ENCODE data around the gene TSC2. TPM values are rescaled to one million over a fixed set of nuclear protein-coding genes. Genes with fewer than 3 reads are reported as not detected.
"Not testable (repeated sequence)": the region's sequence is repeated elsewhere in the genome, so short reads cannot be mapped to it uniquely, and the experiment has no call there.

The TSC2 gene
- total RNA-seq, 2 donors from 2014 or later: 75.3 to 143 TPM

DNA sequence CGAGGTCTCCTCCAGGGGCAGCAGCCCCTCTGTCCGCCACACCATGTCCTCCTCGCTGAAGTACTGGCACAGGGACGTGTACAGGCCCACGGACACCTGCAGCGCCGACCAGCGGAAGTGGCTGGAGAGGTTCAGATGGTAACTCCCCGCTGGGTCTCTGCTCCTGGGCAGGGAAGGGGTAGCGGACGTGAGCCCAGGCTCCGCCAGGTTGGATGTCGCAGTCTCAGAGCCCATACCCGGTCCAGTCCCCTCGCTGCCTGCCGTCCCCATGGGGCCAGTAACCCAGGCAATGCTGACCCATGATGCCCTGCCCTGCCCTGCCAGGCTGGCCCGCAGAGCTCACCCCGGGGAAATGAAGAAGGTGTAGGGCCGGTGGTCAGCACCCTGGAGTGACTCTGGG lies 54.7 kb downstream of the TSC2 start:
- Histone ChIP-seq H3K9me3 (no peaks in the 10 kb centered on the region), H3K4me1 (no peaks in the 10 kb centered on the region), H3K27me3 (no peaks in the 10 kb centered on the region), H3K36me3 (no peaks in the 10 kb centered on the region), H3K4me3 (no peak overlapping the region), H3K9ac (ENCODE audit: low read depth in 2 of 2, low read length in 2 of 2) (no peak overlapping the region), H3K27ac (no peak overlapping the region)
- TF ChIP-seq, protein P1, sequence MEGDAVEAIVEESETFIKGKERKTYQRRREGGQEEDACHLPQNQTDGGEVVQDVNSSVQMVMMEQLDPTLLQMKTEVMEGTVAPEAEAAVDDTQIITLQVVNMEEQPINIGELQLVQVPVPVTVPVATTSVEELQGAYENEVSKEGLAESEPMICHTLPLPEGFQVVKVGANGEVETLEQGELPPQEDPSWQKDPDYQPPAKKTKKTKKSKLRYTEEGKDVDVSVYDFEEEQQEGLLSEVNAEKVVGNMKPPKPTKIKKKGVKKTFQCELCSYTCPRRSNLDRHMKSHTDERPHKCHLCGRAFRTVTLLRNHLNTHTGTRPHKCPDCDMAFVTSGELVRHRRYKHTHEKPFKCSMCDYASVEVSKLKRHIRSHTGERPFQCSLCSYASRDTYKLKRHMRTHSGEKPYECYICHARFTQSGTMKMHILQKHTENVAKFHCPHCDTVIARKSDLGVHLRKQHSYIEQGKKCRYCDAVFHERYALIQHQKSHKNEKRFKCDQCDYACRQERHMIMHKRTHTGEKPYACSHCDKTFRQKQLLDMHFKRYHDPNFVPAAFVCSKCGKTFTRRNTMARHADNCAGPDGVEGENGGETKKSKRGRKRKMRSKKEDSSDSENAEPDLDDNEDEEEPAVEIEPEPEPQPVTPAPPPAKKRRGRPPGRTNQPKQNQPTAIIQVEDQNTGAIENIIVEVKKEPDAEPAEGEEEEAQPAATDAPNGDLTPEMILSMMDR (IDR thresholded peaks at IDR 0.05): no peak
- intact Hi-C loops (cut with DNase I): no loop called here
- no peak for DNase-seq

DNA sequence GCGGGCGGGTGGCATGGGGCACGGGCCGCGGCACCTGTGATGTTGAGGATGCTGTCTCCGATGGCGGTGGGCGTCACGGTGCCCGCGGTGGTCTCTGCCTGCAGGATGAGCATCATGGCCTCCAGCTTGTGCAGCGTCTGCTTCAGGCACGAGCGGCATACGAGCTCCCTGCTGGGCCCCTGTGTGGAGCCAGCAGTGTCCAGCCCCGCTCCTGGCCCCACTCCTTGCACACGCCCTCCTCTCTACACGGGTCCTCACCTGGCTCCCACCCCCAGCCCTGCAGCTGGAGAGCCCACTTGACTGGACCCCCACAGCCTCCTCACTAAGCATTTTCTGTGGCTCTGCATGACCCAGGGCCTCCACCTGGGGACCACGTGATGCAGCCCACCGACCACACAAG lies 56.7 kb downstream of the TSC2 start:
- intact Hi-C loops (cut with DNase I); H3K9ac ChIP-seq (ENCODE audit: low read depth in 2 of 2, low read length in 2 of 2); DNase-seq; H3K4me3 ChIP-seq; H3K27me3 ChIP-seq; H3K27ac ChIP-seq; H3K4me1 ChIP-seq; H3K36me3 ChIP-seq; H3K9me3 ChIP-seq: not testable (repeated sequence)

DNA sequence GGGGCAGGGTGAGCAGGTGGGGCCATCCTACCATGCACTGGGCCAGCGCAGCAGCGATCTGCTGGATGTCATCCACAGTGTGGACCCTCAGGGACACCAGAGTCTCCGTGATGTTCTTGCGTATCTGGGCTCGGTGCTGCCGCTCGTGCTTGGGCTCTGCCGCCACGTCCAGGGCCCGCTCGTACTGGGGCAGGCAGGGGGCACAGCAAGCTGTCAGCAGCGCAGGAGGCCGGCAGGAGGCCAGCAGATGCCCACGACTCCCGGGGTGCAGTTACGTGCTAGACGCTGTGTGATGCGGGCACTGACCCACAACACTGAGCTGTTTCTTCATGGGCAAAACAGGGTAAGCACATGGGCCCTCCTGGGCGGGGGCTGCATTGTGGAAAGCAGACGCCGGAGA lies 57.5 kb downstream of the TSC2 start:
- H3K9ac ChIP-seq (ENCODE audit: low read depth in 2 of 2, low read length in 2 of 2); intact Hi-C loops (cut with DNase I); H3K9me3 ChIP-seq; DNase-seq; H3K27me3 ChIP-seq; H3K4me1 ChIP-seq; H3K27ac ChIP-seq; H3K36me3 ChIP-seq; H3K4me3 ChIP-seq: not testable (repeated sequence)

DNA sequence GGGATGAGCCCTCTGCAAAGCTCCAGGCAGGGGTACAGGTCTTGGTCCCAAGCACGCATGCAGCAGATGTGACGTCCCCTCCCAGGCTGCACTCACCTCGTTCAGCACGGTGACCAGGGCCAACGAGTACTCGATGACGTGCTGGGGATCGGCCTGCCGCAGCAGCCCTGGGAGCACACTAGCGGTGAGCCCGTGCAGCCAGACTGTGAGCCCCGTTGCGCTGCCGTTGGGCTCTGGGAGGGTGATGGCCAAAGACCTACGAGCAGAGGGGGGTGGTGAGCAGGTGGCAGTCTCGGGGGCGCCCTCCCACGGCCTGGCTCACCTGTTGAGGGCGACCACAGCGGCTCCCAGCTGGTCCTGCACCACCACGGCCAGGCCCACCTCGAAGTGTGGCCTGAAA lies 58.0 kb downstream of the TSC2 start:
- intact Hi-C loops (cut with DNase I); DNase-seq; H3K9me3 ChIP-seq; H3K27me3 ChIP-seq; H3K9ac ChIP-seq (ENCODE audit: low read depth in 2 of 2, low read length in 2 of 2); H3K4me3 ChIP-seq; H3K4me1 ChIP-seq; H3K27ac ChIP-seq; H3K36me3 ChIP-seq: not testable (repeated sequence)

DNA sequence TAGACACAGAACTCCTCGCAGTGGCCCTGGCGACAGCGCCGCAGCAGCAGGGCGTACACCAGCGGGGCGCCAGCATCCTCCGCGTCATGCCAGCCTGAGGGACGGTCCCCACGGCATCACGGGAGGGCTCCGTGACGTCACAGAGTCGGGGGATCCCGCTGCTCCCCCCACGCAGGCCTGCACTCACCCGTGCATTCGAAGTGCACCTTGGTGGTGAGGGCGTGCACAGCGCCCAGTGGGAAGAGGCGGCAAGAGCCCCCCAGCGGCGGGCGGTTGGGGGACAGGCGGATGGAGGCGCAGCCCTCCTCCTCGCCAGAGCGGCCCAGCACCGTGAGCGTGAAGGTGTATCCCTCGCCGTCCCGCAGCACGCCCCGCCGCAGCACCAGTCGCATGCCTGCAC lies 58.4 kb downstream of the TSC2 start:
- intact Hi-C loops (cut with DNase I); H3K36me3 ChIP-seq; H3K27me3 ChIP-seq; H3K4me1 ChIP-seq; H3K27ac ChIP-seq; H3K4me3 ChIP-seq; H3K9me3 ChIP-seq; DNase-seq; H3K9ac ChIP-seq (ENCODE audit: low read depth in 2 of 2, low read length in 2 of 2): not testable (repeated sequence)

DNA sequence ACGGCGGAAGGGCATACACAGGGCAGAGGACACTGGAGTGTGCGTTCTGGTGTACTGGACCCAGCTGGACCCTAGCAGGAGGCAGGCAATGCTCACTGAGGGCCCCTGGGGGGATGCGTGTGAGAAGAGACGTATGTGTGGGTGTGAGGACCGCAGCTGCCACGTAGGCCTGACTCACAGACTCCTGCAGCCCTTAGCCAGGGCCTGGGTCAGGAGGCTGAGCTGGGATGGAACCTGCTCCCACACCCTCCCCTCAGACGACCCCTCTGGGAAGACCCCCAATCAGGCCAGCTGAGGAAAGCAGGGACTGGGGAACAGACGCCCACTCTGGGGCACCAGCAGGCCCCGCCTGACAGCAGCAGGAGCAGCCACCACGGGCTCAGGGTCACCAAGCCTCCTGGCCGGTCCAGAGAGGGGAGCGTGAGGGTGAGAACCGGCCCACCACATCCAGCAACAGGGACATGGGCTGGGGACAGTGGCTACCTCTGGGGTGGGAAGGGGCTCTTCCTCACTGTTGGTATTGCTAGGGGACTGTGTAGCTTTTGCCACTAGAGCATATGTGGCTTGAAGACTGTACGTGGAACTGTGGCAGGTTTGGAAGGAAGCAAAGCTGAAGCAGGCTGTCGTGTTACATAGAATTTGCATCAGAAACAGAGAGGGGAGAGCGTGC lies 59.5 kb downstream of the TSC2 start:
- H3K9ac ChIP-seq (ENCODE audit: low read depth in 2 of 2, low read length in 2 of 2); H3K9me3 ChIP-seq; intact Hi-C loops (cut with DNase I); H3K4me3 ChIP-seq; H3K36me3 ChIP-seq; H3K27ac ChIP-seq; H3K27me3 ChIP-seq; H3K4me1 ChIP-seq; DNase-seq: not testable (repeated sequence)

DNA sequence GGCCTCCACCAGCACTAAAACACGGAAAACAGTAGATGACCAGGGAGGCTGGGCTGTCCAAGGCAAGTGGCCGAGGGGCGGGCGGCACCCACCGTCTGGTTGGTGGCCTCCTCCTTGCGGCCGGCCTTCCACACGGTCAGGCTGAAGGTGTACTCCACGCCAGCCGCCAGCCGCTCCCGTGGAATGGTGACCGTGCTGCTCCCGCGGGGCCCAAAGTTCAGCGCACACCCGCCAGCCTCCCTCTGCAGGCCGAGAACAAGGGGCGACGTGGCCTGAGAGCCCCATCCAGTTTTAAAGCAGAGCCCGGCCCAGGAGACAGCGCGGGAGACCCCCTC lies 60.0 kb downstream of the TSC2 start:
- H3K9ac ChIP-seq (ENCODE audit: low read depth in 2 of 2, low read length in 2 of 2); DNase-seq; intact Hi-C loops (cut with DNase I); H3K36me3 ChIP-seq; H3K4me1 ChIP-seq; H3K9me3 ChIP-seq; H3K4me3 ChIP-seq; H3K27ac ChIP-seq; H3K27me3 ChIP-seq: not testable (repeated sequence)

DNA sequence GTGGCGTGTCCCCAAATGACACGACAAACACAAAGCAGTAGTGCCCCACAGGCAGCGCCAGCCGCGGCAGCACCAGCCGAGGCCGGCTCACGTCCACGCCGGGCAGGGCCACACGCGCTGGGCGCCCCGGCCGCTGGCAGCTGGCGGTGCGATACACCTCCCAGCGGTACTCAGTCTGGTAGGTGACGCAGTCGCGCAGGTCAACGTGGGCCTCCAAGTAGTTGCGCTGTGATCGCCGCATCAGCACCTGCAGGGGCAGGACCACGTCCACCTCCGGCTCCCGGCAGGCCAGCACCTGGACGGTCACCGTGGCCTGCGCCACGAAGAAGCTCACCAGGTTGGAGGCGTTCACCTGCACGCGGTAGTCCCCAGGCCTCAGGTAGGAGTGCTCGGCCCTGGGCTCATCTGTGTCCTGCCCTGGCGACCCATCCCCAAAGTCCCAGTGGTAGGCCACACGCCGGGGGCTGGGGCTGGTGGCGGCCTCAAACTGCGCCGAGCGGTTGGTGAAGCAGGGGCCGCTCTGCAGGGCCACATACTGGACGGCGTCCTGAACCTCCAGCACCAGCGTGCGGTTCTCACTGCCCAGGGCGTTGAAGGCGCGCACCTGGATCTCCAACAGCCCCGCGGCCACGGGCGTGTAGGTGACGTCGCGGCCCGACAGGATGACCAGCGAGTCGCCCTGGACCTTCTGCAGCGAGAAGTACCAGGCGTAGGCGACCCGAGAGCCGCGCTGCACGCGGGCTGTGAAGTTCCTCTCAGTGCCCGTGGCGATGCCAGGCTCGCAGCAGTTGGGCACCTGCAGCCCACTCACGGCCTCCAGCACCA lies 60.9 kb downstream of the TSC2 start:
- H3K4me3 ChIP-seq; H3K4me1 ChIP-seq; H3K9me3 ChIP-seq; intact Hi-C loops (cut with DNase I); H3K27me3 ChIP-seq; H3K36me3 ChIP-seq; H3K27ac ChIP-seq; DNase-seq; H3K9ac ChIP-seq (ENCODE audit: low read depth in 2 of 2, low read length in 2 of 2): not testable (repeated sequence)

DNA sequence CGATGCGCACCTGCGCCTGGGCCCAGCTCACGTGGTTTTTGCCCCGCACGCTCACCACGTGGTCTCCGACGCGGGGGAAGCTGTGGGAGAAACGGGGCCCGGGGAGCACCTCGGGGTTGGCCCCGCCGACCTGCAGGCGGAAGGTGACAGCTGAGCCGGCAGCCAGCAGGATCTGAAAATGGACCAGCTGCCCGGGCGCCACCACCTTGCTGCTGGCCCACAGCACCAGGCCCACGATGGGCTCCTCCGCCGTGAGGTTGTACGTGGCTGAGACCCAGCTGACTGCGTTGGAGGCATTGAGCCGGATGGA lies 61.4 kb downstream of the TSC2 start:
- H3K27ac ChIP-seq; DNase-seq; H3K4me3 ChIP-seq; H3K27me3 ChIP-seq; intact Hi-C loops (cut with DNase I); H3K9me3 ChIP-seq; H3K9ac ChIP-seq (ENCODE audit: low read depth in 2 of 2, low read length in 2 of 2); H3K4me1 ChIP-seq; H3K36me3 ChIP-seq: not testable (repeated sequence)

DNA sequence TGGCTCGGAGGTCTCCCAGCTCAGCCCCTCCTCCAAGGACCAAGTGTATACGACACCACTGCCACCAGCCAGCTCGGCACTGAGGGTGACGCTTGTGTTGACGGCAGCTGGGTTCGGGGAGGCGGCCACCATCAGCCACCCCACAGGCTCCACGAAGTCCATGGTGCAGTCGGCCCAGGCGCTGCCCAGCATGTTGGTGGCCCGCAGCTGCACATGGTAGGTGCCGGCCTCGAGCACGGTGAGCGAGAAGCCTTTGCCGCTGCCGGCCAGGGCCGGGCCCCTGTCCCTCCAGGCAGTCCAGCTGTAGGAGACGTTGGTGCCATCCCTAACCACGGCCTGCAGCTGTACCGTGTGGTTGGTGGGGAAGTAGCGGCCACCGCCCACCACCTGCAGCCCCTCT lies 62.1 kb downstream of the TSC2 start:
- H3K9ac ChIP-seq (ENCODE audit: low read depth in 2 of 2, low read length in 2 of 2); H3K27me3 ChIP-seq; H3K4me1 ChIP-seq; H3K27ac ChIP-seq; DNase-seq; H3K36me3 ChIP-seq; H3K4me3 ChIP-seq; intact Hi-C loops (cut with DNase I); H3K9me3 ChIP-seq: not testable (repeated sequence)

DNA sequence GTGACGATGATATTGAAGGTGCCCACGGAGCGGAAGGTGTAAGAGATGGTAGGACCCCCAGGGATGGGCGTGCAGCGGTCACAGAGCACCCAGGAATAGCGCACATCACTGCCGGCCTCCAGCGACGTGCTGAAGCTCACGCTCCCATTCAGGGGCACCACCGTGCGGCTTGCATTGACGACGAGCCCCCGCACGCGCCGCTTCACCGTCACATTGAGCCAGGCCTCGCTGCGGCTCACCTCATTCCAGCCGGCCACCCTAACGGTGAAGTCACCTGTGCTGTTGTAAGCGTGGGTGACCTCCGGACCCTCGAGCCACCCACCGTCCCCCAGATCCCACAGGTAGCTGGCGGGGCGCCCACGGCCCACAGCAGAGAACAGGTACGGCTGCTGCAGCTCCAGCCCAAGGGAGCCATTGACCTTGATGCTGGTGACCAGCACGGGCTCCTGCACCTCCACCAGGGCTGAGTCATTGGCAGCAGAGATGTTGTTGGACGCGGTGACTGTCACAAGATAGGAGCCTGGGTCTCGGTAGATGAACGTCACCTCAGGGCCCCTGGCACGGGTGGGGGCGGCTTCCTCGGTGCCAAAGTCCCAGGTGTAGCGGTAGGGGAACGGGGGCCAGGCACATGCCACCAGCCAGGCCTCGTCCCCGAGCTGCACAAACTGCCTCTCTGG lies 62.7 kb downstream of the TSC2 start:
- intact Hi-C loops (cut with DNase I); H3K9ac ChIP-seq (ENCODE audit: low read depth in 2 of 2, low read length in 2 of 2); H3K4me3 ChIP-seq; H3K27ac ChIP-seq; H3K4me1 ChIP-seq; H3K27me3 ChIP-seq; H3K36me3 ChIP-seq; DNase-seq; H3K9me3 ChIP-seq: not testable (repeated sequence)

DNA sequence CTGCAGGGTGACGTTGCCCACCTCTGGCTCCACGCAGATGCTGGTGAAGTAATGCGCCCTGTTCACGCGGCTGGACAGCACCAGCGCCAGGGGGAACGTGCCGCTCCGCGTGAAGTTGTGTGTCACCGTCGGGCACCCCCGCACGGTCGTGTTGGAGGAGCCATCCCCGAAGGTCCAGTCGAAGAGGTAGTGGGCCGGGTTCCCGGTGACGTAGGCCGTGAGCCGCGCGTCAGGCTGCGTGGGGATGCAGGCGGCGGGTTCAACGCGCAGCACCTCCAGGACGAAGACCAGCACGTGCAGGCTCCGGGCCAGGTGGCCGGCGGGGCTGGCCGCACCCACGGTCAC lies 63.2 kb downstream of the TSC2 start:
- H3K9me3 ChIP-seq; H3K4me1 ChIP-seq; H3K9ac ChIP-seq (ENCODE audit: low read depth in 2 of 2, low read length in 2 of 2); H3K36me3 ChIP-seq; H3K4me3 ChIP-seq; DNase-seq; intact Hi-C loops (cut with DNase I); H3K27me3 ChIP-seq; H3K27ac ChIP-seq: not testable (repeated sequence)

Data from colonic mucosa (tissue), 4 donors.